ENCODE data around the gene CTU2. TPM values are rescaled to one million over a fixed set of nuclear protein-coding genes. Genes with fewer than 3 reads are reported as not detected.
A peak's percentile ranks its signal among the peaks of the same experiment; 100 is the strongest.

The CTU2 gene
- total RNA-seq, 1 donor from 2014 or later, result 11.6 TPM

GRCh38 chr16:88747588-88748301, 41.4 kb downstream of the CTU2 start:
- peak; percentile 54 for DNase-seq

GRCh38 chr16:88748364-88748763, 42.1 kb downstream of the CTU2 start:
- DNase-seq, result no peak

GRCh38 chr16:88749358-88749757, 43.1 kb downstream of the CTU2 start:
- DNase-seq, result no peak

DNA sequence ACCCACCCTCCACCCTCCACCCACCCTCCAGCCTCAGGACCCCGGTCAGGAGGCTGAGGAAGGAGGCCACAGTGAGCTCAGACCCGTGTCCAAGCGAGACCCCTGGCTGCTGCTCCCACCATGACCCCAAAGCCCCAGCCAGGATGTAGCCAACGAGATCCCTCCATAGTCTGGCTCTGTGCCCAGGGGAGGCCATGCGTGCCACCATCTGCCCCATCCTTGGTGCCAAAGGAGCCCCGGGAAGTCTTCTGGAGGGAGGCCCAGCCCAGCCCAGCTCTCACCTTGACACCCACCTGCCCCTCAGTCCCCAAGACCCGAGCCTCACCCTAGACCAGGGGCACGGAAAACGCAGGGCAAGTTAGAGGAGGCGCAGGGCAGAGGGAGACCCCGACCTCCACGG, 44.6 kb downstream of the CTU2 start:
- no peak for DNase-seq

DNA sequence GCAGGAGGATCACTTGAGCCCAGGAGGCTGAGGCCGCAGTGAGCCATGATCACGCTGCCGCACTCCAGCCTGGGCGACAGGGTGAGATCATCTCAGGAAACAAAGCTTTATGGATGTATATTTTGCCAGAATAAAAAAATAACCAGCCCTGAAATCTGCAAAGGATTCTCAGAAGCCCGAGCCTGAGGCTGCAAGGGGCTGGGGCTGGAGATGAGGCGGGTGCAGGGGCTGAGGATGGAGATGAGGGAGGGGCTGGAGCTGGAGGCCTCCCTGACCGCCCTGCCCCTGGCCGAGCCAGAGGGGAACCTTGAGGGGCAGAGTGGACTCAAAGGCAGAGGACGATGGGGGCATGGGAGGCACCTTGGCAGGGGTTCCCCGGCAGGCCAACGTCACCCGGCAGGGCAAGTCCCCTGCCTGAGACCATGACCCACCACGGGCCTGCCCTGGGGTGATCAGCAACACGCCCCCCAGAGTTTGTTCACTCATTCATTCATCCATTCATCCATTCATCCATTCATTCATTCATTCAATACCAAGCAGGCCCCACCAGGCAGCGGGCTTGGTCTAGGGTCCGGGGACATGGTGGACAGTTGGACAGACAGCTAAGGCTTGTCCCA, 46.2 kb downstream of the CTU2 start:
- no peak for DNase-seq

GRCh38 chr16:88753191-88753590, 46.9 kb downstream of the CTU2 start:
- DNase-seq, result no peak

DNA sequence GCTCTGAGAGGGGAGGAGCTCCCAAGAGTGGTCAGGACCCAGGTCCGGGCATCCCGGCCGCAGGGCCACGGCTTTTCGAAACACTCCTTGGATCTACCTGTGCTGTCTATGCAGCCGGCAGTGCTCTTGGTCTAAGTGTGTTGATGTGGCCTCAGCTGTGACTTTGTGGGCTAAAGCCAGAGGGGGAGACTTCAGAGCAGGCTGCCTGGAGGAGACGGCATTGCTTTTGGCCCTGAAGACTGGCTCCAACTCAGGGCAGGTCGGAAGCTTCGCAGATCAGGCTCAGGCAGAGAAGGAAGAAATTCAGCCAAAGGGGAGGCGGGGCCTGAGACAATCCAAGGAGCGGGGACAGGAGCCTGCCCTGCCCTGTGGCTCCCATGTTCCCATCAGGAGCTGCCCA, 47.3 kb downstream of the CTU2 start:
- no peak for DNase-seq

DNA sequence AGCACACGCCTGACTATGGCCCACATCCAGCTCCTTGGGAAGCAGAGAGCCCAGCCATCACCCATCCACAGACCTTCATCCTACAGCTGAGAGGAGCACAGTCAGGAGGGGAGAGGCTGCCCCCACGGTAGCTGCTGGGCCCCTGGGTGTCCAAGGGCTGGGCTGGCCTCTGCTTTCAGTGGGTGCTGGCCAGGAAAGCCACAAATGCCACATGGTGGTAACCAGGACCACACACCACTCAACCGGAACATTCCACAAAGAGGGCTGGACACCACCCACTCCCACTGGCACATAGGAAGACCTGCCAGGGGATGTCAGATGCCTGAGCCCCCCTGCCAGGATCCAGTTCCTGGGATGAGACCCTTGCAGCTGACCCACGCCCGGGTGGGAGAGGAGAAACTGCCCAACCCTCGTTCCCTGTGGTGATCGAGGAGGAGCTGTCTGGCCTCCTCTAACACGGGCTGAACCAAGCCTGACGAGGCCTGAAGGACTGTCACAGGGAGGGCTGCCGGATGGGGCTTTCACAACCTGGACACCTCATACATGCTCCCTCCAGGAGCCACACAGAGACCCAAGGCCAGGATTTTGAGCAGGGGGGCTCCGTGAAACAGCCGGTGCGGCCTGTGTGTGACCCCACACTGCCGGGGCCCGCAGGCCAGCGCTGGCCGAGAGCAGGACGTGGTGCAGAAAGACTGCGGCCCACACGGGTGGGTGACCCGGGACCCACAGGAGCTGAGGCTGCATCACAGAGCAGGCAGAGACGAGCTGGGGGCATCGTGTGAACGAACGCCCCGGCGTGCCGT, 48.0 kb downstream of the CTU2 start:
- no peak for DNase-seq

DNA sequence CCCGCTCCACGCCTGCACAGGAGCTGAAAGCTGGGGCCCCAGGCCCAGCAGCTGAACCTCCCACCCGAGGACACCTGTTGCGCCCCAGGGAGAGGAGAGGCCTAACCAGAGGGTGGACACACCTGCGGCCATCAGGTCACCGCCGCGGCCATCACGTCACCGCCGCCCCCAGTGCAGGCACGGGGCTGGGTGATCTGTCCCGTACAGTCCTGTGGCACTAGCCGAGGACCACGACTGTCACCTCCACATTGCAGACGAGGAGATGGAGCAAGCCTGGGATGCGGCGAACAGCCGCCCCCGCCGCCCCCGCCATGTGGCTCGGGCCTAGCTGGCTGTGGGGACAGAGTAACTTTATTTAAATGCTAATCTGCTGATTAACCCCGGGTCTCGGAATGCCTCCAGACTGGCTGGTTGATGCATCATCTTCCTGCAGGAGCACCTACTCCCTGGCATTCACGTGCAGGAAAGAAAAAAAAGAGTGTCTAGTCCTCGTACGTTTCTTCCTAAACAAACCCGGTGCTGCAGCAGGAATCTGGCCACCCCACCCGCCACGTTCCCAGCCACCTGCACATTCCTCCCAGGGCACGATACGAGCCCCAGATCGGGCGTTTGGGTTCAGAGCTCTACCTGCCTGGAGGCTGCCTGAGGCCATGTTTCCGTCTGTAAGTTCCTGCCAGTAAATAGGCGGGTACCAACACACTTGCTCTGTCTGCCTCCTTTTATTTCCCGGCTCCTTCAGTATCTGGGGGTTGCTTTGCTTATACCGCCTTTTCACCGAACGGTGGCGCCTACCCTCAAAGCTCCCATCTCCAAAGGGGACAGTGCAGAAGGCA, 48.8 kb downstream of the CTU2 start:
- peak; percentile 67 for DNase-seq

DNA sequence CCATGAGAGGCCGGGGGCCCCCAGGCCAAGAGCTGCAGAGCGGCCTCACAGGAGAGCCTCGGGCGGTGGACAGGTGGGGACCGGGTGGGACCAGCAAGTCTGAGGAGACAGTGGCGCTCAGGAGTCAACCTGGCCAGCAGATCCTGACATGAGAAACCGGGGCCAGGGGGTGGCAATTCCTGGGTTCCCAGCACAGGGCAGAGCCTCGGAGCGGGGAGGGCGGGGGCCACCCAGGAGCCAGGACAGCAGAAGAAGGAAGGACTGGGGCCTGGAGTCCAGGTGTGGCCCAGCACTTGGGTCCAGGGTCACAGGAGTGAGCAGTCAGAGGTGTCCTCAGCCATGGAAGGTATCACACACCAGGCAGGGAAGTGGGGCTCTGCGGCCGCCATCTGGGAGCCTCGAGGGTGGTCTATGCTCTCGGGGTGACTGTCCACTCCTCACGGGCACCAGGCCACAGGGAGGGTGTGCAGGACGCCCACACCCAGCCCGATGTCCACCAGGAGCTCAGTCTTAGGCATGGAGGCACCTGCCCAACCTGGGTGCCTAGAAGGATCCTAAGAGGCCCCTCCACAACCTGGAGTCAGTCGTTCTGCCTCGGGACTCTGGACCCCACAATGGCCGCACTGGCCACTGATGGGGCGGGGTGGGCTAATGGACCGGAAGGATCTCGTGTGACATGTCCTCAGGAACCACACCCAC, 49.6 kb downstream of the CTU2 start:
- no peak for DNase-seq

GRCh38 chr16:88758227-88758943, 52.1 kb downstream of the CTU2 start:
- no peak for DNase-seq

DNA sequence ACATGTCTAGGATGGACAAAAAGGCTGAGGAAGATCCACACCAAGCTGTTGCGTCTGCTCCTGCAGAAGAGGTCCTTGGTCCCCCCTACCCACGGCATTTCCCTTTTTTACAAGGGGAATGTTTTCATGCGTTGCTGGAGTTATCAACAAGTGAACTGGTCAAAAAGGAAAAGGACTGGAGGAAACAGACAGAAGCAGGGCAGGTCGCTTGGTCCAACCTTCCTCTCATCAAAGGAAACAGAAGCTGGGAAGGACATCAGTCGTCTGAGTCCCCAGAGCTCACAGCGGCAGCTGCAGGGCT, 52.6 kb downstream of the CTU2 start:
- DNase-seq, result no peak

DNA sequence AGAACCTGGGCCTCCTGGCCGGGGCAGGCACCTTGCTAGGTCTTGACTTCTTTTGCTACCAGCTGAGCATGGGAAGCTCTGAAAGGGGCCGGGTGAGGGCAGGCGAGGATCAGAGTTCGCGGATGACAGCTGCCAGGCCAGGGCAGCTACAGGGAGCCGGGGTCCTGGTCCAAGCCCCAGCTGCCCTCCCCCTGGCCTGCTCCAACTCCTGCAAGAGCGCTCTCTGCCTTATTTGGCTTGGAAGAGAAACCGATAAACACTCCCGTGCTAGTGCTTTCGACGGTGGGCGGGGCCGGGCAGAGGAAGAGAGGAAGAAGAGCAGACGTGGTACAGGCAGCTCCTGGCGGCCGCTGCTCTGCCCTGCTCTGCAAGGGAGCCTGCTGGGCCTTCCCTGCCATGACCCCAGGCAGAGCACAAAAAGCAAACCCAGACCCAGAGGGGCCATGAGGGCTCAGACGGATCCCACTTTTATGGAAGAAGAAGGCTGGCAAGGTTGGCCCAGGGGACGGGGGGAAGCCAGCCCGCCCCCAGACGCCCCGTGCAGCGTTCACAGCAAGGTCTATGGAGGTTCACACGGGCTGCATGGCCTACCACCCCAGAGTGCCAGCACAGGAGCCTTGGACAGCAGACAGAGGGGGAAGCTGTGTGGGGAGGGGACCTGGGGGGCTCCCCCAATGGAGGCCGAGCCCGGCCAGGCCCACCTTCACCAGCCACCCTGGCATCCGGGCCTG, 53.1 kb downstream of the CTU2 start:
- peak; percentile 48 for DNase-seq

DNA sequence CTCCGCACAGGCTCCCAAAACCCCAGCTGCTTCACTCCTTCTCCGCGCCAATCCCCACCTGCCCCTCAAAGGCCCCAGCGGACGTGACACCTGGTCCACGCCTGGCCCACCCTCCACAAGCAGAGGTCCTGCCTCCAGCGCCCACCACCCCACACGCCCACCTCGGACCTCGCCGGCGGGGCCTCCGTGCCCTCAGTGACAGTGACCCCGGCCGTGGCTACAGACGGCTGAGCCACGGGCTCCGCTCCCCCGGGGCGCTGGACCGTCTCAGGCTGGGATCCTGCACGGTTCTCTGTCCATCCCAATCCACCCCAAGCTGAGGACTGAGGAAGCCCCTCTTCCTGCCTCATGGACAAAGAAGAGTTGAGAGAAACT, 53.7 kb downstream of the CTU2 start:
- DNase-seq, result no peak

DNA sequence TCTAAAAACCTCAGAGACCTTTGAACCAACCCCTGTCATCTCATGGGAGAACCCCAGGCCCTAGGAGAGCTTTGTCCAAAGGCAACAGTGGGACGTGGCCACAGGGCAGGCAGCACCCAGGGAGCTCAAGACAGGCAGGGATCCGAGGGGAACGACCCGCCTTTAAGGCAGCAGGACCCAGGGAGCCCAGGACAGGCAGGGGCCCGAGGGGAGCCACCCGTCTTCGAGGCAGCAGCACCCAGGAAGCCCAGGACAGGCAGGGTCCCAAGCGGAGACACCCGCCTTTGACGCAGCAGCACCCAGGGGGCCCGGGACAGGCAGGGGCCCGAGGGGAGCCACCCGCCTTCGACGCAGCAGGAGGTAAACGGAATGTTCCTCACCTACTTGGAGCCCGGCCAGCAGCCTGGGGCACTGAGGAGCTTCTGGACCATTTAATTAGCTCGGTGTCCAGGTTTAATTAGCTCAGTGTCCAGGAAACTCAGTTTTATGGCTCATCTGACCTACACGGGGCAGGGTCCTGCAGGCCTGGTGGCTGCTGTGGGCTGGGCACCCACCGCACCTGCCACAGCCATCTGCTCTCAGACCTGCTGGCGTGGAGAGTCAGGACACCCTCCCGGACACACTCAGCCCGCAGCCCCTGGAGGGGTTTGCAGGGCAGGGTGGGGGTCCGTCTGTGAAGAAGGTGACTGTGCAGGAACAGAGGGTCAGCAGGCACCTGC, 54.3 kb downstream of the CTU2 start:
- no peak for DNase-seq

- DNase-seq, result no peak
Observed at GRCh38 chr16:88761143-88761534, 54.8 kb downstream of the CTU2 start.

- DNase-seq, result no peak
Observed at GRCh38 chr16:88761830-88762229, 55.5 kb downstream of the CTU2 start.

DNA sequence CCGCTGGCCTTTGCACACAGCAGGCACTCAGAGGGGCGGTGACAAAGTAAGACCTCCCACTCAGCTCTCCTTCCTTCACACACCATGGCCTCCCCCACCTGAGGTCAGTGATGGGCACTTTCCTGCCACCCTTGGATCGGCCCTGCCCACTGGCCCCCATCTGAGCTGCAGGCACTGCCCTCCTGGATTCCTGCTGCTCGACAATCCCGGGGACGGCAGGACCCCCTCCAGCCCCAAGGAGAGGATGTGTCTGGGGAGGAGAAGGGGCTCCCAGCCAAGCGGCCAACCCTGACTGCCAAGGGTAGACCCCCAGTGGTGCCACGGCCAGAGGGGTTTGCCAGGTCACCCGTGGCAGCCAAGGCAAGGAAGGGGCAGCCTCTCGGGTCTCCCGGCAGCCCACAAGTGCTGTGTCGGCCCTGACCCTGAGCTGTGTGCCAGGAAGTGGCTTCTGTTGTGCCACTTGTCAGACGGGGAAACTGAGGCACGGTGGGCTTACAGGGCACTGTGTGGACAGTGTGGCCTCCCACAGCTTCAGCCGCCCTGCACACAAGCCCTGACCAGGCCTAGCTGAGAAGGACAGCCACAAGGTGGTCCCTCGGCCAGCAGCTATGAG, 56.1 kb downstream of the CTU2 start:
- DNase-seq, result no peak

- DNase-seq, result no peak
Observed at GRCh38 chr16:88762941-88763340, 56.6 kb downstream of the CTU2 start.

DNA sequence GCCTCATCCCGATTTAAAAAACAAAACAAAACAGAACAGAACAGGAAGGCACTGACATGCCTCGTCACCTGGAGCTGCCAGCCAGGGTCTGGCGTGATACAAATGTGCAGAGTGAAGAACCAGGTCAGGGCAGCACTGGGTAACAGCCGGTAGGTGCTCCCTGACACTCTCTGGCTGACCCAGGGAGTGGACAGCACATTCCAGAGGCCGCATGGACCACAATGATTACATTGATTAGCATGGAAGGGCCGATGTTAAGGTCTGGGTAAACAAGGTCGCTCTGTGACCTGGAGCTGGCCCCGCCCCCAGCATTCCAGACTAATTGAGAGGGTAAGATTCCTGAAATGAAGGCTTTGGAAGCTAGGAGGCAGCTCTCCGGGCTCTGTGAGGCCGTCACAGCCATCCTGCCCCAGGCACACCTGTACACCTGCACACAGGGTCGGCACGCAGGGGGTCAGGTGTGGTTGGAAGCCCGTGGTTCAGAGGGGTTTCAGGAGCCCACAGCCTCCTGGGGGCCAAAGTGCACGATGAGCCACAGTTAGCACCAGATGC, 57.3 kb downstream of the CTU2 start:
- peak; percentile 66 for DNase-seq

Data from dermis blood vessel endothelial cell (primary cell).